Measurements from ENCODE around the gene SMIM23. TPM values are rescaled to one million over a fixed set of nuclear protein-coding genes. Genes with fewer than 3 reads are reported as not detected.

SMIM23 gene
- total and polyA plus RNA-seq, 10 of the 15 experiments (the other 5 are each of a cell fraction or from before 2014, with no cell fraction given) = not detected

DNA sequence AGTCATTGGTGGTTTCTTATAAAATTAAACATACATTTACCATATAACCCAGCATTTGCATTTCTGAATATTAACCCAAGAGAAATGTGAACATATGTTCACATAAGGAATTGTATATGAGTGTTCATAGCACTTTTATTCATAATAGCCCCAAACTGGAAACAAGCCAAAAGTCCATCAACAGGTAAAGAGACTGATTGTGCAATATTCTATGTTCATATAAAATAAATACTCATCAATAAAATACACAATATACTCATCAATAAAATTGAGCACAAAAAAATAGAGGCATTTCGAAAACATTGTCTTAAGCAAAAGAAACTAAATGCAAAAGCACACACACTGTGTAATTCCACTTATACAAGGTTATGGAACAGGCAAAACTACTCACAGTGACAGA, 3.7 kb downstream of the SMIM23 start:
- no peak for TF ChIP-seq SREBF1 (IDR thresholded peaks at IDR 0.05; ENCODE audit: low read length)
- no peak for TF ChIP-seq SMARCA5 (IDR thresholded peaks at IDR 0.05)
- no peak for TF ChIP-seq RUNX3 (IDR thresholded peaks at IDR 0.05; ENCODE audit: low read length)
- TF ChIP-seq BACH1 (IDR thresholded peaks at IDR 0.05; ENCODE audit: borderline replicate concordance) = no peak
- TF ChIP-seq MXI1 (IDR thresholded peaks at IDR 0.05; ENCODE audit: low read depth, low read length) = no peak
- TF ChIP-seq, protein P1, sequence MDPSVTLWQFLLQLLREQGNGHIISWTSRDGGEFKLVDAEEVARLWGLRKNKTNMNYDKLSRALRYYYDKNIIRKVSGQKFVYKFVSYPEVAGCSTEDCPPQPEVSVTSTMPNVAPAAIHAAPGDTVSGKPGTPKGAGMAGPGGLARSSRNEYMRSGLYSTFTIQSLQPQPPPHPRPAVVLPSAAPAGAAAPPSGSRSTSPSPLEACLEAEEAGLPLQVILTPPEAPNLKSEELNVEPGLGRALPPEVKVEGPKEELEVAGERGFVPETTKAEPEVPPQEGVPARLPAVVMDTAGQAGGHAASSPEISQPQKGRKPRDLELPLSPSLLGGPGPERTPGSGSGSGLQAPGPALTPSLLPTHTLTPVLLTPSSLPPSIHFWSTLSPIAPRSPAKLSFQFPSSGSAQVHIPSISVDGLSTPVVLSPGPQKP (IDR thresholded peaks at IDR 0.05; ENCODE audit: low read depth, low read length) = no peak
- no peak for TF ChIP-seq BCL11A (IDR thresholded peaks at IDR 0.05; ENCODE audit: low read depth, low read length)
- no peak for TF ChIP-seq POLR2AphosphoS5 (IDR thresholded peaks at IDR 0.05; ENCODE audit: low read length)
- no peak for TF ChIP-seq ZNF217 (IDR thresholded peaks at IDR 0.05)
- no peak for TF ChIP-seq TCF12 (IDR thresholded peaks at IDR 0.05; ENCODE audit: low read depth, low read length)
- no peak for TF ChIP-seq CREM (IDR thresholded peaks at IDR 0.05; ENCODE audit: low read depth)
- TF ChIP-seq, protein P2, sequence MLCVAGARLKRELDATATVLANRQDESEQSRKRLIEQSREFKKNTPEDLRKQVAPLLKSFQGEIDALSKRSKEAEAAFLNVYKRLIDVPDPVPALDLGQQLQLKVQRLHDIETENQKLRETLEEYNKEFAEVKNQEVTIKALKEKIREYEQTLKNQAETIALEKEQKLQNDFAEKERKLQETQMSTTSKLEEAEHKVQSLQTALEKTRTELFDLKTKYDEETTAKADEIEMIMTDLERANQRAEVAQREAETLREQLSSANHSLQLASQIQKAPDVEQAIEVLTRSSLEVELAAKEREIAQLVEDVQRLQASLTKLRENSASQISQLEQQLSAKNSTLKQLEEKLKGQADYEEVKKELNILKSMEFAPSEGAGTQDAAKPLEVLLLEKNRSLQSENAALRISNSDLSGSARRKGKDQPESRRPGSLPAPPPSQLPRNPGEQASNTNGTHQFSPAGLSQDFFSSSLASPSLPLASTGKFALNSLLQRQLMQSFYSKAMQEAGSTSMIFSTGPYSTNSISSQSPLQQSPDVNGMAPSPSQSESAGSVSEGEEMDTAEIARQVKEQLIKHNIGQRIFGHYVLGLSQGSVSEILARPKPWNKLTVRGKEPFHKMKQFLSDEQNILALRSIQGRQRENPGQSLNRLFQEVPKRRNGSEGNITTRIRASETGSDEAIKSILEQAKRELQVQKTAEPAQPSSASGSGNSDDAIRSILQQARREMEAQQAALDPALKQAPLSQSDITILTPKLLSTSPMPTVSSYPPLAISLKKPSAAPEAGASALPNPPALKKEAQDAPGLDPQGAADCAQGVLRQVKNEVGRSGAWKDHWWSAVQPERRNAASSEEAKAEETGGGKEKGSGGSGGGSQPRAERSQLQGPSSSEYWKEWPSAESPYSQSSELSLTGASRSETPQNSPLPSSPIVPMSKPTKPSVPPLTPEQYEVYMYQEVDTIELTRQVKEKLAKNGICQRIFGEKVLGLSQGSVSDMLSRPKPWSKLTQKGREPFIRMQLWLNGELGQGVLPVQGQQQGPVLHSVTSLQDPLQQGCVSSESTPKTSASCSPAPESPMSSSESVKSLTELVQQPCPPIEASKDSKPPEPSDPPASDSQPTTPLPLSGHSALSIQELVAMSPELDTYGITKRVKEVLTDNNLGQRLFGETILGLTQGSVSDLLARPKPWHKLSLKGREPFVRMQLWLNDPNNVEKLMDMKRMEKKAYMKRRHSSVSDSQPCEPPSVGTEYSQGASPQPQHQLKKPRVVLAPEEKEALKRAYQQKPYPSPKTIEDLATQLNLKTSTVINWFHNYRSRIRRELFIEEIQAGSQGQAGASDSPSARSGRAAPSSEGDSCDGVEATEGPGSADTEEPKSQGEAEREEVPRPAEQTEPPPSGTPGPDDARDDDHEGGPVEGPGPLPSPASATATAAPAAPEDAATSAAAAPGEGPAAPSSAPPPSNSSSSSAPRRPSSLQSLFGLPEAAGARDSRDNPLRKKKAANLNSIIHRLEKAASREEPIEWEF (IDR thresholded peaks at IDR 0.05; ENCODE audit: insufficient replicate concordance, low read depth, low read length) = no peak
- no peak for TF ChIP-seq SP1 (IDR thresholded peaks at IDR 0.05; ENCODE audit: low read depth, low read length)
- TF ChIP-seq RELA (IDR thresholded peaks at IDR 0.05; ENCODE audit: borderline replicate concordance, partially characterized antibody) = no peak
- TF ChIP-seq, protein P3, sequence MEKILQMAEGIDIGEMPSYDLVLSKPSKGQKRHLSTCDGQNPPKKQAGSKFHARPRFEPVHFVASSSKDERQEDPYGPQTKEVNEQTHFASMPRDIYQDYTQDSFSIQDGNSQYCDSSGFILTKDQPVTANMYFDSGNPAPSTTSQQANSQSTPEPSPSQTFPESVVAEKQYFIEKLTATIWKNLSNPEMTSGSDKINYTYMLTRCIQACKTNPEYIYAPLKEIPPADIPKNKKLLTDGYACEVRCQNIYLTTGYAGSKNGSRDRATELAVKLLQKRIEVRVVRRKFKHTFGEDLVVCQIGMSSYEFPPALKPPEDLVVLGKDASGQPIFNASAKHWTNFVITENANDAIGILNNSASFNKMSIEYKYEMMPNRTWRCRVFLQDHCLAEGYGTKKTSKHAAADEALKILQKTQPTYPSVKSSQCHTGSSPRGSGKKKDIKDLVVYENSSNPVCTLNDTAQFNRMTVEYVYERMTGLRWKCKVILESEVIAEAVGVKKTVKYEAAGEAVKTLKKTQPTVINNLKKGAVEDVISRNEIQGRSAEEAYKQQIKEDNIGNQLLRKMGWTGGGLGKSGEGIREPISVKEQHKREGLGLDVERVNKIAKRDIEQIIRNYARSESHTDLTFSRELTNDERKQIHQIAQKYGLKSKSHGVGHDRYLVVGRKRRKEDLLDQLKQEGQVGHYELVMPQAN (conservative IDR thresholded peaks at IDR 0.05) = no peak
- TF ChIP-seq POLR2A (IDR thresholded peaks at IDR 0.05; ENCODE audit: low read depth, low read length) = no peak
- no peak for TF ChIP-seq JUNB (IDR thresholded peaks at IDR 0.05)
- TF ChIP-seq, protein P4, sequence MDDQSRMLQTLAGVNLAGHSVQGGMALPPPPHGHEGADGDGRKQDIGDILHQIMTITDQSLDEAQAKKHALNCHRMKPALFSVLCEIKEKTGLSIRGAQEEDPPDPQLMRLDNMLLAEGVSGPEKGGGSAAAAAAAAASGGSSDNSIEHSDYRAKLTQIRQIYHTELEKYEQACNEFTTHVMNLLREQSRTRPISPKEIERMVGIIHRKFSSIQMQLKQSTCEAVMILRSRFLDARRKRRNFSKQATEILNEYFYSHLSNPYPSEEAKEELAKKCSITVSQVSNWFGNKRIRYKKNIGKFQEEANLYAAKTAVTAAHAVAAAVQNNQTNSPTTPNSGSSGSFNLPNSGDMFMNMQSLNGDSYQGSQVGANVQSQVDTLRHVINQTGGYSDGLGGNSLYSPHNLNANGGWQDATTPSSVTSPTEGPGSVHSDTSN (IDR thresholded peaks at IDR 0.05; ENCODE audit: insufficient replicate concordance, low read depth, low read length) = no peak
- TF ChIP-seq ZNF622 (IDR thresholded peaks at IDR 0.05) = no peak
- ChIA-PET POLR2A (no interaction called here), SMC1A (ENCODE audit: uncharacterized antibody, unreplicated experiment) (interaction anchor here (0.6 kb wide), 1 partner anchor 189 kb away, joined by 3 read pairs; no protein-coding TSS in a partner anchor), CTCF (no interaction called here), RAD21 (ENCODE audit: unreplicated experiment) (no interaction called here)
- no peaks in the 10 kb centered on the region for H3K79me2 ChIP-seq (ENCODE audit: control insufficient read depth, insufficient read depth, low read length)
- 0% methylated on average over 1 of the region's 1 CpG for WGBS (ENCODE audit: insufficient coverage, insufficient replicate concordance, low lambda C conversion rate, missing lambda C conversion rate)
- DNase-seq (ENCODE audit: low read depth, low spot score) (no peak), ATAC-seq (no peak), FAIRE-seq (no peak)
- H2AFZ ChIP-seq (ENCODE audit: control insufficient read depth, low read depth, low read length) = no peak overlapping the region
- in situ Hi-C loops (cut with MboI) = no loop called here
- H3K4me2 ChIP-seq (ENCODE audit: control insufficient read depth, insufficient read depth) = no peak overlapping the region
- H3K9me3 ChIP-seq (replicated peaks; ENCODE audit: control insufficient read depth, insufficient read depth, low read length) = no peaks in the 10 kb centered on the region
- no peaks in the 10 kb centered on the region for H3K27me3 ChIP-seq (replicated peaks in 1 of 2; ENCODE audit: control insufficient read depth in 2 of 2, insufficient read depth in 2 of 2, low read length in 1 of 2)
- no TSS peak for BruUV-seq (replicated peaks)
- H3K36me3 ChIP-seq (ENCODE audit: control insufficient read depth in 2 of 2, insufficient read depth in 2 of 2, low read length in 1 of 2) = no peaks in the 10 kb centered on the region
- H3K4me1 ChIP-seq (ENCODE audit: control insufficient read depth, insufficient read depth, low read length) = no peaks in the 10 kb centered on the region
- no peak overlapping the region for H3K4me3 ChIP-seq
- H3K27ac ChIP-seq (ENCODE audit: control insufficient read depth, insufficient read depth) = no peak overlapping the region
- intact Hi-C loops (cut with micrococcal nuclease; ENCODE audit: unreplicated experiment) = no loop called here
- H3K9ac ChIP-seq (ENCODE audit: control insufficient read depth, insufficient read depth, low read length) = no peak overlapping the region
- no peaks in the 10 kb centered on the region for H4K20me1 ChIP-seq (ENCODE audit: control insufficient read depth, insufficient read depth)

All from GM12878 (cell line).